ENCODE data around the gene ELMO1.

GRCh38 chr7:36965625-36966024, 483.0 kb downstream of the ELMO1 start:
- TF ChIP-seq SUZ12 (IDR thresholded peaks at IDR 0.05) (no peak), ELF4 (IDR thresholded peaks at IDR 0.05) (no peak), ARNT (IDR thresholded peaks at IDR 0.05) (no peak), FOXK2 (IDR thresholded peaks at IDR 0.05) (no peak), SP1 (IDR thresholded peaks at IDR 0.05) (no peak), FOXM1 (IDR thresholded peaks at IDR 0.05; ENCODE audit: borderline replicate concordance) (no peak), BHLHE40 (IDR thresholded peaks at IDR 0.05; ENCODE audit: borderline replicate concordance) (no peak), HDGF (IDR thresholded peaks at IDR 0.05; ENCODE audit: borderline replicate concordance) (no peak), L3MBTL2 (conservative IDR thresholded peaks at IDR 0.05) (no peak), FOXA1 (IDR thresholded peaks at IDR 0.05) (no peak), TARDBP (IDR thresholded peaks at IDR 0.05) (no peak), NFRKB (IDR thresholded peaks at IDR 0.05) (no peak)
